GM10266 (cell line): ENCODE data around the gene FUBP3.
"Not testable (repeated sequence)": the region's sequence is repeated elsewhere in the genome, so short reads cannot be mapped to it uniquely, and the experiment has no call there.

Experiments used
- DNase-seq: peaks from one replicate; pipeline ENCODE4 v3.0.0; 2012; ENCODE audit errors: extremely low spot score
- CTCF ChIP-seq: IDR thresholded peaks from 2 replicates; pipeline ENCODE4 v1.5.1; 2012; ENCODE audit warnings: mild to moderate bottlenecking, low read depth; ENCODE audit not compliant: control insufficient read depth, insufficient read depth; ENCODE audit errors: missing control alignments

FUBP3 gene

GRCh38 chr9:130556396-130557076, 22.8 kb upstream of the FUBP3 start:
- no peak for TF ChIP-seq CTCF

GRCh38 chr9:130557077-130557468, 22.3 kb upstream of the FUBP3 start:
- DNase-seq = no peak
- no peak for TF ChIP-seq CTCF

More at GRCh38 chr9:130556396-130557076, 22.8 kb upstream of the FUBP3 start:
- no peak for DNase-seq

- TF ChIP-seq CTCF = no peak
- DNase-seq = no peak
These were observed 18.3 kb upstream of the FUBP3 start for GRCh38 chr9:130561056-130561455.

- DNase-seq = not testable (repeated sequence)
These were observed 16.9 kb upstream of the FUBP3 start for GRCh38 chr9:130562525-130562924.

- no peak for TF ChIP-seq CTCF
- no peak for DNase-seq
These were observed 15.6 kb upstream of the FUBP3 start for GRCh38 chr9:130563797-130564196.

- no peak for DNase-seq
These were observed 13.6 kb upstream of the FUBP3 start for GRCh38 chr9:130565792-130566191.

GRCh38 chr9:130570208-130570607, 9.2 kb upstream of the FUBP3 start:
- no peak for DNase-seq
- TF ChIP-seq CTCF = no peak

More at GRCh38 chr9:130565792-130566191, 13.6 kb upstream of the FUBP3 start:
- no peak for TF ChIP-seq CTCF

GRCh38 chr9:130575514-130575913, 3.9 kb upstream of the FUBP3 start:
- DNase-seq = no peak

More at GRCh38 chr9:130575514-130575913, 3.9 kb upstream of the FUBP3 start:
- no peak for TF ChIP-seq CTCF
